H1 (cell line): ENCODE results near the gene ENTPD6. TPM values are rescaled to one million over a fixed set of nuclear protein-coding genes. Genes with fewer than 3 reads are reported as not detected.
A peak's percentile ranks its signal among the peaks of the same experiment; 100 is the strongest.

Experiments used
- CTCF ChIA-PET: fragments of 300-600 bp; sonication (Branson Sonifier 250); formaldehyde crosslinking; loops from one replicate; lab custom pipeline; 2021; ENCODE audit not compliant: partially characterized antibody; lab: Charles Lee
- POLR2A ChIA-PET: fragments of 300-600 bp; sonication (Branson Sonifier 250); formaldehyde crosslinking; loops from one replicate; lab custom pipeline; 2021; ENCODE audit warnings: inconsistent platforms; ENCODE audit not compliant: partially characterized antibody; lab: Charles Lee
- DNase-seq, 2 experiments: peaks; one replicate each; pipeline versions ENCODE4 v3.0.0 to v3.0.0-alpha.2; 2010 to 2022; ENCODE audit warnings: low spot score in 2 of 2, low read depth in 1 of 2, mixed read lengths in 1 of 2
- FAIRE-seq: peaks from 2 replicates; lab custom pipeline; 2011; peaks lifted over from hg19 to GRCh38; lab: Jason Lieb, UNC
- H2AFZ ChIP-seq: 2 replicates; pipeline ENCODE4 v1.8.1; 2012; ENCODE audit warnings: low read length, inconsistent platforms
- H2AK5ac ChIP-seq: 2 replicates; pipeline ENCODE4 v1.6.1; 2013; ENCODE audit warnings: low read depth, low read length
- H2BK120ac ChIP-seq: replicated peaks from 2 replicates; pipeline ENCODE3; 2013; ENCODE audit warnings: low read depth, low read length, inconsistent platforms
- H2BK12ac ChIP-seq: 2 replicates; pipeline ENCODE4 v1.6.1; 2013; ENCODE audit warnings: low read depth, low read length
- H2BK15ac ChIP-seq: 2 replicates; pipeline ENCODE4 v1.6.1; 2013; ENCODE audit warnings: low read length
- H2BK20ac ChIP-seq: 2 replicates; pipeline ENCODE4 v1.6.1; 2013; ENCODE audit warnings: low read length
- H2BK5ac ChIP-seq: 2 replicates; pipeline ENCODE4 v1.6.1; 2013; ENCODE audit warnings: low read depth, low read length
- H3K14ac ChIP-seq: 2 replicates; pipeline ENCODE4 v1.6.1; 2013; ENCODE audit warnings: inconsistent platforms; ENCODE audit not compliant: insufficient read length
- H3K18ac ChIP-seq: 2 replicates; pipeline ENCODE4 v1.6.1; 2013; ENCODE audit warnings: low read length; ENCODE audit errors: extremely low read depth
- H3K23ac ChIP-seq: 2 replicates; pipeline ENCODE4 v1.6.1; 2013; ENCODE audit warnings: inconsistent platforms; ENCODE audit not compliant: insufficient read length
- H3K23me2 ChIP-seq: 2 replicates; pipeline ENCODE4 v1.6.1; 2013; ENCODE audit warnings: low read depth, low read length
- H3K27ac ChIP-seq: 2 replicates; pipeline ENCODE4 v1.6.1; 2011; ENCODE audit warnings: low read depth, low read length, inconsistent platforms
- H3K27me3 ChIP-seq, 4 experiments: replicated peaks in 1 of 4; 1 replicate in 1 of 4; 2 replicates in 3 of 4; pipeline versions ENCODE4 v1.6.1 to v1.8.1; 2011 to 2013; ENCODE audit warnings: low read length in 3 of 4, mild to moderate bottlenecking in 3 of 4, inconsistent platforms in 2 of 4, mixed read lengths in 2 of 4, moderate library complexity in 1 of 4; ENCODE audit not compliant: control insufficient read depth in 3 of 4, insufficient read depth in 3 of 4; ENCODE audit errors: extremely low read depth in 1 of 4
- H3K36me3 ChIP-seq, 4 experiments: 2 replicates each; pipeline versions ENCODE4 v1.6.1 to v1.8.1; 2011 to 2013; ENCODE audit warnings: mild to moderate bottlenecking in 4 of 4, low read length in 3 of 4, moderate library complexity in 2 of 4, control low read depth in 1 of 4, inconsistent platforms in 1 of 4; ENCODE audit not compliant: insufficient read depth in 4 of 4, control insufficient read depth in 2 of 4
- H3K4ac ChIP-seq: replicated peaks from 2 replicates; pipeline ENCODE3; 2013; ENCODE audit warnings: low read length, low read depth, mixed read lengths, inconsistent platforms; ENCODE audit not compliant: insufficient read length
- H3K4me1 ChIP-seq, 4 experiments: replicated peaks in 1 of 4; 1 replicate in 1 of 4; 2 replicates in 3 of 4; pipeline versions ENCODE4 v1.6.1 to v1.8.1; 2011 to 2013; ENCODE audit warnings: low read length in 3 of 4, inconsistent platforms in 2 of 4, mixed read lengths in 1 of 4; ENCODE audit not compliant: insufficient read depth in 4 of 4, control insufficient read depth in 3 of 4
- H3K4me2 ChIP-seq, 2 experiments: 2 replicates each; pipeline versions ENCODE4 v1.6.1 to v1.8.1; 2011 to 2013; ENCODE audit warnings: low read depth in 2 of 2, low read length in 2 of 2, control low read depth in 1 of 2, inconsistent platforms in 1 of 2, mild to moderate bottlenecking in 1 of 2; ENCODE audit not compliant: insufficient read depth in 1 of 2
- H3K4me3 ChIP-seq, 4 experiments: fragments of 200-600, 300-600 bp in 1 of 4; sonication (generic), shearing (Covaris generic), sonication (Bioruptor Twin) in 1 of 4; 2 replicates each; pipeline versions ENCODE4 v1.5.1 to v1.8.1; 2011 to 2016; ENCODE audit warnings: low read length in 4 of 4, low read depth in 3 of 4, control low read depth in 2 of 4, inconsistent platforms in 2 of 4, mild to moderate bottlenecking in 2 of 4, mixed read lengths in 1 of 4, moderate library complexity in 1 of 4; ENCODE audit not compliant: insufficient read depth in 2 of 4; ENCODE audit errors: extremely low read depth in 1 of 4
- H3K56ac ChIP-seq: replicated peaks from 2 replicates; pipeline ENCODE3; 2013; ENCODE audit warnings: low read depth, mild to moderate bottlenecking, mixed read lengths, low read length, inconsistent platforms; ENCODE audit not compliant: insufficient read length
- H3K79me1 ChIP-seq: 2 replicates; pipeline ENCODE4 v1.6.1; 2013; ENCODE audit warnings: low read depth, low read length, control low read depth
- H3K79me2 ChIP-seq, 2 experiments: 2 replicates each; pipeline versions ENCODE4 v1.6.1 to v1.8.1; 2012 to 2013; ENCODE audit warnings: low read length in 2 of 2, mild to moderate bottlenecking in 2 of 2, inconsistent platforms in 1 of 2; ENCODE audit not compliant: insufficient read depth in 2 of 2, control insufficient read depth in 1 of 2
- H3K9ac ChIP-seq, 4 experiments: replicated peaks in 1 of 4; 1 replicate in 1 of 4; 2 replicates in 3 of 4; pipeline versions ENCODE4 v1.6.1 to v1.8.1; 2011 to 2013; ENCODE audit warnings: low read depth in 3 of 4, low read length in 3 of 4, control low read depth in 2 of 4, mild to moderate bottlenecking in 2 of 4, moderate library complexity in 2 of 4, inconsistent platforms in 1 of 4; ENCODE audit errors: extremely low read depth in 1 of 4
- H3K9me3 ChIP-seq, 2 experiments: 2 replicates each; pipeline versions ENCODE4 v1.6.1 to v1.8.1; 2012 to 2013; ENCODE audit warnings: mild to moderate bottlenecking in 2 of 2, moderate library complexity in 2 of 2, control low read depth in 1 of 2, inconsistent platforms in 1 of 2, low read depth in 1 of 2, low read length in 1 of 2, mixed read lengths in 1 of 2; ENCODE audit not compliant: insufficient read depth in 2 of 2
- H4K20me1 ChIP-seq, 2 experiments: replicated peaks in 1 of 2; 2 replicates each; pipeline versions ENCODE3 to v1.8.1; 2011 to 2013; ENCODE audit warnings: inconsistent platforms in 2 of 2, low read length in 2 of 2, mild to moderate bottlenecking in 1 of 2; ENCODE audit not compliant: insufficient read depth in 2 of 2, control insufficient read depth in 1 of 2
- H4K5ac ChIP-seq: 2 replicates; pipeline ENCODE4 v1.6.1; 2013; ENCODE audit warnings: low read length, low read depth, mixed read lengths, inconsistent platforms; ENCODE audit not compliant: insufficient read length
- H4K8ac ChIP-seq: 2 replicates; pipeline ENCODE4 v1.8.0; 2013; ENCODE audit warnings: mild to moderate bottlenecking, moderate library complexity, low read length, inconsistent platforms; ENCODE audit not compliant: insufficient read depth; ENCODE audit errors: extremely low read depth
- H4K91ac ChIP-seq: replicated peaks from 2 replicates; pipeline ENCODE3; 2013; ENCODE audit warnings: low read length, mixed read lengths, inconsistent platforms; ENCODE audit not compliant: insufficient read length
- BACH1 ChIP-seq: IDR thresholded peaks from 2 replicates; pipeline ENCODE4 v1.6.1; 2012; ENCODE audit warnings: low read length, improper control_type of control experiment
- CBX8 ChIP-seq: fragments of 300-800, 300-1000 bp; sonication (generic); IDR thresholded peaks from 2 replicates; pipeline ENCODE4 v1.7.1; 2016; ENCODE audit warnings: low read depth, low read length, borderline replicate concordance
- JUN ChIP-seq: IDR thresholded peaks from 2 replicates; pipeline ENCODE4 v1.6.1; 2011; ENCODE audit warnings: low read depth, mild to moderate bottlenecking, improper control_type of control experiment, low read length
- TEAD4 ChIP-seq: IDR thresholded peaks from 2 replicates; pipeline ENCODE4 v1.6.1; 2012; ENCODE audit warnings: low read depth, low read length, inconsistent platforms, mixed read lengths
- WGBS, 2 experiments: shearing (Covaris generic) in 1 of 2; methylation state at CpG; one replicate each; pipeline versions ENCODE4 v1.1.6 to v1.1.7; 2013 to 2015; ENCODE audit warnings: low lambda C conversion rate in 2 of 2, mixed read lengths in 2 of 2, inconsistent platforms in 1 of 2, low coverage in 1 of 2, missing lambda C conversion rate in 1 of 2; ENCODE audit not compliant: insufficient replicate concordance in 2 of 2, insufficient coverage in 1 of 2, insufficient read length in 1 of 2; ENCODE audit errors: extremely low coverage in 1 of 2, missing lambda C conversion rate in 1 of 2; 5-methylcytosine and 5-hydroxymethylcytosine counted together
- polyA plus RNA-seq, 7 experiments: library from polyadenylated mRNA; depleted of rRNA in 3 of 7; stranded (reverse) in 5 of 7; unstranded in 2 of 7; fragments of >200 nt in 5 of 7; fragments of 200-250 nt in 2 of 7; gene quantifications; 1 replicate in 5 of 7; 2 replicates in 1 of 7; 4 replicates in 1 of 7; pipeline versions ENCODE4 v1.2.1 to v1.2.3, GENCODE V29; 2011 to 2013; ENCODE audit warnings: missing spikeins in 2 of 7, mixed read lengths in 2 of 7
- total RNA-seq: library from RNA; stranded (reverse); fragmentation: NEBNext Ultra II Directional; extraction: Animal tissue kit (Norgen Biotek cat#: 25700); gene quantifications from 2 replicates; pipeline ENCODE4 v1.2.1, GENCODE V29; 2021

The ENTPD6 gene
- total and polyA plus RNA-seq, 2 of the 8 experiments (the other 6 are each of a cell fraction or from before 2014, with no cell fraction given) = 47.8 to 57.3 TPM

DNA sequence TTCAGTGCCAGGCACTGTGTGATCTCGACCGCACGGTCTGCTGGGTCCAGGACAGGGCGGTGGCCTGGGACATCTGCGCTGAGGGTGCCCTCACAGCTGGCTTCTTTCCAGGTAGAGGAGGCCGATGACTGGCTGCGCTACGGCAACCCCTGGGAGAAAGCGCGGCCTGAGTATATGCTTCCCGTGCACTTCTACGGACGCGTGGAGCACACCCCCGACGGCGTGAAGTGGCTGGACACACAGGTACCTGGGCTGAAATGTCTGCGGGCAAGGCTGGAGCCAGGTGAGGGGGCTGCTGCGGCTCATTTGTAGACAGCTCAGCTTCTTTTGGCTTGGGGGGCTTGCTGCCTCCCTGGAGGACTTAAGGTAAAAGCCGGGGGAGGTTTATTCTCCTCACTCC lies 79.0 kb downstream of the ENTPD6 start:
- CTCF ChIA-PET = interaction anchor here (0.8 to 2.0 kb wide), 4 partner anchors 10 to 125 kb away, joined by 3 to 5 read pairs (median 4); no protein-coding TSS in a partner anchor
- no peak for TF ChIP-seq CBX8
- TF ChIP-seq BACH1 = no peak
- no peak for TF ChIP-seq JUN
- TF ChIP-seq TEAD4 = no peak
- H3K9ac ChIP-seq = no peak overlapping the region

More for the DNA sequence above, 79.0 kb downstream of the ENTPD6 start:
- Histone ChIP-seq H3K23me2 (no peaks in the 10 kb centered on the region), H3K27ac (no peak overlapping the region), H2AFZ (no peak overlapping the region), H4K5ac (no peak overlapping the region), H3K4ac (no peak overlapping the region), H3K18ac (no peak overlapping the region), H4K20me1 (peaks cover 1 to 4% of the 10 kb centered on the region in 2 experiments), H3K4me3 (no peak overlapping the region), H3K79me2 (no peaks in the 10 kb centered on the region), H3K27me3 (no peaks in the 10 kb centered on the region), H3K79me1 (no peaks in the 10 kb centered on the region; the same call in 1 of the 2 replicates), H3K4me1 (no peaks in the 10 kb centered on the region; a peak in 2 of 7 replicates), H3K36me3 (peaks cover 7 to 31% (median 17%) of the 10 kb centered on the region in 4 experiments; a peak in 7 of 8 replicates), H4K91ac (no peak overlapping the region), H3K4me2 (no peak overlapping the region), H2BK12ac (no peak overlapping the region), H2BK5ac (no peak overlapping the region), H2BK20ac (no peak overlapping the region), H3K23ac (no peak overlapping the region), H4K8ac (no peak overlapping the region; the same call in 1 of the 2 replicates), H3K56ac (no peak overlapping the region), H3K9me3 (no peaks in the 10 kb centered on the region), H2BK120ac (no peak overlapping the region), H2BK15ac (no peak overlapping the region), H2AK5ac (no peak overlapping the region), H3K14ac (no peak overlapping the region)
- WGBS, 2 experiments = 90% methylated on average over 20 of the region's 20 CpGs; no CpG with 5 or more reads in 1 of the 2 experiments
- FAIRE-seq (no peak), DNase-seq (peak in 1 of 2 experiments; percentile 30)
- POLR2A ChIA-PET = no interaction called here
